ENCODE data around the gene SEPTIN10. TPM values are rescaled to one million over a fixed set of nuclear protein-coding genes. Genes with fewer than 3 reads are reported as not detected.
A peak's percentile ranks its signal among the peaks of the same experiment; 100 is the strongest.

The SEPTIN10 gene
- total RNA-seq, 1 donor from 2014 or later, result 75.2 TPM

GRCh38 chr2:109554758-109555157 lies 59.0 kb downstream of the SEPTIN10 start:
- Mint-ChIP-seq H3K36me3 (ENCODE audit: unreplicated experiment) (peaks cover 4% of the 10 kb centered on the region), H3K4me1 (ENCODE audit: low read depth, unreplicated experiment) (no peaks in the 10 kb centered on the region), H3K4me3 (ENCODE audit: unreplicated experiment) (no peak overlapping the region), H3K27me3 (ENCODE audit: unreplicated experiment) (no peaks in the 10 kb centered on the region), H3K27ac (ENCODE audit: unreplicated experiment) (no peak overlapping the region), H3K9me3 (ENCODE audit: unreplicated experiment) (no peaks in the 10 kb centered on the region)
- DNase-seq, result no peak
- TF ChIP-seq, protein P1, sequence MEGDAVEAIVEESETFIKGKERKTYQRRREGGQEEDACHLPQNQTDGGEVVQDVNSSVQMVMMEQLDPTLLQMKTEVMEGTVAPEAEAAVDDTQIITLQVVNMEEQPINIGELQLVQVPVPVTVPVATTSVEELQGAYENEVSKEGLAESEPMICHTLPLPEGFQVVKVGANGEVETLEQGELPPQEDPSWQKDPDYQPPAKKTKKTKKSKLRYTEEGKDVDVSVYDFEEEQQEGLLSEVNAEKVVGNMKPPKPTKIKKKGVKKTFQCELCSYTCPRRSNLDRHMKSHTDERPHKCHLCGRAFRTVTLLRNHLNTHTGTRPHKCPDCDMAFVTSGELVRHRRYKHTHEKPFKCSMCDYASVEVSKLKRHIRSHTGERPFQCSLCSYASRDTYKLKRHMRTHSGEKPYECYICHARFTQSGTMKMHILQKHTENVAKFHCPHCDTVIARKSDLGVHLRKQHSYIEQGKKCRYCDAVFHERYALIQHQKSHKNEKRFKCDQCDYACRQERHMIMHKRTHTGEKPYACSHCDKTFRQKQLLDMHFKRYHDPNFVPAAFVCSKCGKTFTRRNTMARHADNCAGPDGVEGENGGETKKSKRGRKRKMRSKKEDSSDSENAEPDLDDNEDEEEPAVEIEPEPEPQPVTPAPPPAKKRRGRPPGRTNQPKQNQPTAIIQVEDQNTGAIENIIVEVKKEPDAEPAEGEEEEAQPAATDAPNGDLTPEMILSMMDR (IDR thresholded peaks at IDR 0.05; ENCODE audit: partially characterized antibody, unreplicated experiment), result no peak

DNA sequence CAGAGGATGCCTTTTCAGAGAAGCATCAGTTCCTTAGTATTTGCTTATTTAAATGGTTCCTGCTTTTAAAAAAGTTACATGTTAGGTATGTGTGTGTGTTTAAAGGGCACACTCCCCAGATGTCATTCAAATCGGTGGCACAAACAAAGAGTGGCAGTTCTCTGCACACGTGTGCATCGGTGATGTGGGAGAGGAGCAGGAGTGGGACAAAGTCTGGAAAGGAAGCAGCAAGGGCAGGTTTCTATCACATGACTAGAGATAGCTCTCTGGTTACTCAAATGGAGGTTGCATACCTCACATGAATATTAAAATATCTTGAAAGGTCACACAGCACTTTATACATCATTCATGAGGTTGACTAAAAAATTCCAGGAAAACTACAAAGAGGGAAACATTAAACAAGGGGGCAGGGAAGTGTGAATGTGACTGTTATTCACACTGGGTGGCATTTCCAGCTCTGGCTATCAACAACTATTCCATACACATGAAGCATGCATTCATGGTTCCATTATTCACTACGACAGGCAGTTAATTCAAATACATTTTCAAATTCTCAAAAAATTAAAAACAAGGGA lies 64.7 kb downstream of the SEPTIN10 start:
- Mint-ChIP-seq H3K9me3 (ENCODE audit: unreplicated experiment) (no peaks in the 10 kb centered on the region), H3K27ac (ENCODE audit: unreplicated experiment) (no peak overlapping the region), H3K27me3 (ENCODE audit: unreplicated experiment) (peaks cover 1% of the 10 kb centered on the region), H3K4me3 (ENCODE audit: unreplicated experiment) (no peak overlapping the region), H3K4me1 (ENCODE audit: low read depth, unreplicated experiment) (no peaks in the 10 kb centered on the region), H3K36me3 (ENCODE audit: unreplicated experiment) (peaks cover 4% of the 10 kb centered on the region)
- no peak for DNase-seq
- TF ChIP-seq, protein P1 (IDR thresholded peaks at IDR 0.05; ENCODE audit: partially characterized antibody, unreplicated experiment), result no peak

- no peak for DNase-seq
- Mint-ChIP-seq H3K9me3 (ENCODE audit: unreplicated experiment) (no peaks in the 10 kb centered on the region), H3K4me3 (ENCODE audit: unreplicated experiment) (no peak overlapping the region), H3K4me1 (ENCODE audit: low read depth, unreplicated experiment) (peaks cover 3% of the 10 kb centered on the region), H3K36me3 (ENCODE audit: unreplicated experiment) (peaks cover 3% of the 10 kb centered on the region), H3K27me3 (ENCODE audit: unreplicated experiment) (peaks cover 4% of the 10 kb centered on the region), H3K27ac (ENCODE audit: unreplicated experiment) (no peak overlapping the region)
- TF ChIP-seq, protein P1 (IDR thresholded peaks at IDR 0.05; ENCODE audit: partially characterized antibody, unreplicated experiment), result peak; percentile 53
Observed at GRCh38 chr2:109547280-109547679, 66.5 kb downstream of the SEPTIN10 start.

- TF ChIP-seq, protein P1 (IDR thresholded peaks at IDR 0.05; ENCODE audit: partially characterized antibody, unreplicated experiment), result peak; percentile 81
- H3K27ac Mint-ChIP-seq (ENCODE audit: unreplicated experiment), result no peak overlapping the region
Observed at GRCh38 chr2:109545828-109546713, 67.7 kb downstream of the SEPTIN10 start.

DNA sequence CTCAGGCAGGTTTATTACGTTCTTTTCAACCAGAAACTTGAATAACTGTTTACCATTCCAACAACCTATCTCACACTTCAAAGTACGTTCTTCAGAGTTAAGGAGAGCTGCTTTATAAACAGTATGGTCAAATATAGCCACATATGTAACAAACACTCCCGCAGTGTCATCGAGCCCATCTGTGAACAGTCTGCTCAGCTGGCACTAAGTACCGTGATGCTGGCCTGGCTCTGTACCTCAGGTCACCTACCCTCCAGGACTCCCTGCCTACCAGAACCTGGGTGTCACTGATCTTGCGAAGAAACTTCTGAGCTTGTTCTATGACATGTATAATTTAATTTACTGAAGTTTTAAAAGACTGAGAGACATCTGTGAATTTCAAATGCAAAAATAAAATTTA lies 71.4 kb downstream of the SEPTIN10 start:
- Mint-ChIP-seq H3K36me3 (ENCODE audit: unreplicated experiment) (no peaks in the 10 kb centered on the region), H3K4me3 (ENCODE audit: unreplicated experiment) (no peak overlapping the region), H3K9me3 (ENCODE audit: unreplicated experiment) (peaks cover 2% of the 10 kb centered on the region), H3K27ac (ENCODE audit: unreplicated experiment) (peak overlapping the region; percentile 84), H3K4me1 (ENCODE audit: low read depth, unreplicated experiment) (peaks cover 9% of the 10 kb centered on the region), H3K27me3 (ENCODE audit: unreplicated experiment) (peaks cover 4% of the 10 kb centered on the region)
- no peak for DNase-seq
- TF ChIP-seq, protein P1 (IDR thresholded peaks at IDR 0.05; ENCODE audit: partially characterized antibody, unreplicated experiment), result no peak

More at GRCh38 chr2:109545828-109546713, 67.7 kb downstream of the SEPTIN10 start:
- H3K4me1 Mint-ChIP-seq (ENCODE audit: low read depth, unreplicated experiment), result peaks cover 9% of the 10 kb centered on the region
- no peaks in the 10 kb centered on the region for H3K9me3 Mint-ChIP-seq (ENCODE audit: unreplicated experiment)
- peak; percentile 80 for DNase-seq
- no peaks in the 10 kb centered on the region for H3K36me3 Mint-ChIP-seq (ENCODE audit: unreplicated experiment)
- H3K4me3 Mint-ChIP-seq (ENCODE audit: unreplicated experiment), result no peak overlapping the region
- peaks cover 4% of the 10 kb centered on the region for H3K27me3 Mint-ChIP-seq (ENCODE audit: unreplicated experiment)

All from glutamatergic neuron (in vitro differentiated cells).